GM12878 (cell line): ENCODE results near the gene SLC38A5. TPM values are rescaled to one million over a fixed set of nuclear protein-coding genes. Genes with fewer than 3 reads are reported as not detected.

Experiments
- ATAC-seq: fragments of 200-7000 bp; cut with Tn5 transposase; 3 replicates; pipeline ENCODE4 v1.9.1; 2020; ENCODE audit warnings: mild to moderate bottlenecking, moderate library complexity
- BruUV-seq: library from RNA; stranded (reverse); fragments of 400-500 nt; replicated peaks from 2 replicates; lab custom pipeline; 2021; lab: Mats Ljungman, UMichigan
- CTCF ChIA-PET: fragments of 300-600 bp; sonication (Branson Sonifier 250); formaldehyde crosslinking; extraction: SDS; loops from one replicate; lab custom pipeline; 2021; ENCODE audit warnings: inconsistent platforms; lab: Yijun Ruan, JAX
- POLR2A ChIA-PET: fragments of 350-600 bp; formaldehyde crosslinking; extraction: SDS; loops from one replicate; lab custom pipeline; 2021; ENCODE audit warnings: inconsistent platforms; lab: Charles Lee
- RAD21 ChIA-PET: fragments of 300-600 bp; sonication (Branson Sonifier 250); formaldehyde crosslinking; loops from one replicate; lab custom pipeline; 2023; ENCODE audit warnings: antibody characterized with exemption; ENCODE audit not compliant: unreplicated experiment; lab: Charles Lee
- SMC1A ChIA-PET: fragments of 300-600 bp; sonication (Branson Sonifier 250); formaldehyde crosslinking; loops from one replicate; lab custom pipeline; 2023; ENCODE audit not compliant: unreplicated experiment, uncharacterized antibody; lab: Charles Lee
- DNase-seq: peaks from one replicate; pipeline ENCODE4 v3.0.0-alpha.2; 2011; ENCODE audit warnings: low read depth, low spot score
- FAIRE-seq: peaks from 3 replicates; lab custom pipeline; 2011; peaks lifted over from hg19 to GRCh38; lab: Jason Lieb, UNC
- H2AFZ ChIP-seq: 2 replicates; pipeline ENCODE4 v1.6.0; 2011; ENCODE audit warnings: low read depth, low read length, control low read depth; ENCODE audit not compliant: control insufficient read depth
- H3K27ac ChIP-seq: 2 replicates; pipeline ENCODE4 v1.5.1; 2011; ENCODE audit warnings: control low read depth; ENCODE audit not compliant: control insufficient read depth, insufficient read depth
- H3K27me3 ChIP-seq, 2 experiments: replicated peaks in 1 of 2; 2 replicates each; pipeline versions ENCODE4 v1.6.0 to v1.6.1; 2011; ENCODE audit warnings: low read length in 1 of 2; ENCODE audit not compliant: control insufficient read depth in 2 of 2, insufficient read depth in 2 of 2
- H3K36me3 ChIP-seq, 2 experiments: 2 replicates each; pipeline ENCODE4 v1.5.1; 2011; ENCODE audit warnings: low read length in 1 of 2; ENCODE audit not compliant: control insufficient read depth in 2 of 2, insufficient read depth in 2 of 2
- H3K4me1 ChIP-seq: 2 replicates; pipeline ENCODE4 v1.6.1; 2011; ENCODE audit warnings: mild to moderate bottlenecking, low read length, moderate library complexity, mixed read lengths; ENCODE audit not compliant: control insufficient read depth, insufficient read depth
- H3K4me2 ChIP-seq: 2 replicates; pipeline ENCODE4 v1.6.0; 2011; ENCODE audit warnings: control low read depth; ENCODE audit not compliant: control insufficient read depth, insufficient read depth
- H3K4me3 ChIP-seq: fragments of 200-600 bp; sonication (generic); 2 replicates; pipeline ENCODE4 v1.5.1; 2016
- H3K79me2 ChIP-seq: 2 replicates; pipeline ENCODE4 v1.6.0; 2011; ENCODE audit warnings: low read length; ENCODE audit not compliant: control insufficient read depth, insufficient read depth
- H3K9ac ChIP-seq: 2 replicates; pipeline ENCODE4 v1.8.0; 2011; ENCODE audit warnings: low read length, control low read depth, mixed read lengths; ENCODE audit not compliant: control insufficient read depth, insufficient read depth
- H3K9me3 ChIP-seq: replicated peaks from 3 replicates; pipeline ENCODE4 v1.5.1; 2011; ENCODE audit warnings: mild to moderate bottlenecking, low read length; ENCODE audit not compliant: control insufficient read depth, insufficient read depth
- H4K20me1 ChIP-seq: 2 replicates; pipeline ENCODE4 v1.6.0; 2011; ENCODE audit not compliant: control insufficient read depth, insufficient read depth
- CTCF ChIP-seq, 3 experiments: IDR thresholded peaks in 2 of 3; conservative IDR thresholded peaks in 1 of 3; 2 replicates each; pipeline ENCODE4 v1.5.1; 2011; ENCODE audit warnings: low read depth in 3 of 3, low read length in 3 of 3, mild to moderate bottlenecking in 3 of 3, control low read depth in 2 of 3, moderate library complexity in 2 of 3, inconsistent platforms in 1 of 3, mixed read lengths in 1 of 3; ENCODE audit not compliant: control insufficient read depth in 2 of 3, insufficient read depth in 1 of 3; ENCODE audit errors: extremely low read depth in 1 of 3
- EGR1 ChIP-seq, 2 experiments: IDR thresholded peaks; 1 replicate in 1 of 2; 2 replicates in 1 of 2; pipeline ENCODE4 v1.6.1; 2011 to 2012; ENCODE audit warnings: low read depth in 2 of 2, low read length in 2 of 2, borderline replicate concordance in 1 of 2, mild to moderate bottlenecking in 1 of 2, moderate library complexity in 1 of 2
- NRF1 ChIP-seq: conservative IDR thresholded peaks from 2 replicates; pipeline ENCODE4 v1.6.1; 2011; ENCODE audit warnings: mild to moderate bottlenecking, low read depth, low read length, improper control_type of control experiment
- RAD51 ChIP-seq: fragments of 450-650 bp; IDR thresholded peaks from 2 replicates; pipeline ENCODE4 v1.6.1; 2016; ENCODE audit warnings: moderate library complexity, mild to moderate bottlenecking, inconsistent platforms
- SIN3A ChIP-seq: IDR thresholded peaks from 2 replicates; pipeline ENCODE4 v1.6.1; 2012; ENCODE audit warnings: low read depth, low read length, improper control_type of control experiment
- WGBS: methylation state at CpG from one replicate; pipeline ENCODE4 v1.1.6; 2016; ENCODE audit warnings: low lambda C conversion rate; ENCODE audit not compliant: insufficient replicate concordance, insufficient coverage; ENCODE audit errors: missing lambda C conversion rate; 5-methylcytosine and 5-hydroxymethylcytosine counted together
- in situ Hi-C: fragments of 300-500 bp; cut with MboI; formaldehyde crosslinking; loops from 9 replicates; pipeline ENCODE4 v1.14.3; 2018; ENCODE audit warnings: mixed read lengths
- intact Hi-C: fragments of 100-400 bp; cut with micrococcal nuclease; formaldehyde crosslinking; loops from one replicate; pipeline ENCODE4 v1.14.2; 2022; ENCODE audit not compliant: unreplicated experiment
- polyA plus RNA-seq, 11 experiments: library from polyadenylated mRNA; depleted of rRNA in 4 of 11; unstranded in 6 of 11; stranded (reverse) in 5 of 11; fragments of >200 nt; fragmentation: Nextera tagmentation in 4 of 11; fragmentation: Illumina TruSeq in 1 of 11; extraction: Ambion mirVana in 4 of 11; extraction: Trizol in 1 of 11; gene quantifications; 1 replicate in 1 of 11; 2 replicates in 10 of 11; pipeline versions ENCODE4 v1.2.1 to v1.2.3, GENCODE V29; 2011 to 2016; ENCODE audit warnings: inconsistent platforms in 2 of 11, missing spikeins in 2 of 11, low read depth in 1 of 11
- total RNA-seq, 4 experiments: library from RNA; depleted of rRNA in 3 of 4; stranded (reverse); fragments of >200 nt in 3 of 4; fragmentation: Illumina TruSeq in 1 of 4; extraction: Trizol in 1 of 4; gene quantifications; 2 replicates each; pipeline versions ENCODE4 v1.2.1 to v1.2.3, GENCODE V29; 2013 to 2021
- TF ChIP-seq, protein P1 (sequence below): IDR thresholded peaks from 2 replicates; pipeline ENCODE4 v1.6.1; 2012; ENCODE audit warnings: low read depth, low read length, improper control_type of control experiment

SLC38A5 gene
- total and polyA plus RNA-seq, 10 of the 15 experiments (the other 5 are each of a cell fraction or from before 2014, with no cell fraction given) = 4.2 to 108 (median 70.6) TPM

- RAD21 ChIA-PET = no interaction called here
- FAIRE-seq = no peak
- 0 out of 2 replicates have a peak overlapping the region, but pooled peaks have one; percentile 17 for H3K4me2 ChIP-seq
These were observed 3.4 kb downstream of the SLC38A5 start for GRCh38 chrX:48466696-48467095.

More at GRCh38 chrX:48466696-48467095, 3.4 kb downstream of the SLC38A5 start:
- no peaks in the 10 kb centered on the region for H3K9me3 ChIP-seq
- peaks cover 23% of the 10 kb centered on the region for H3K79me2 ChIP-seq
- DNase-seq (no peak), ATAC-seq (peak; percentile 15; the same call in 1 of the 3 replicates)
- H4K20me1 ChIP-seq = no peaks in the 10 kb centered on the region
- no peak overlapping the region for H3K9ac ChIP-seq
- intact Hi-C loops (loop anchor here (10.0 kb wide), 1 partner anchor 382 kb away; no protein-coding TSS in a partner anchor), in situ Hi-C loops (no loop called here)
- peaks cover 6% of the 10 kb centered on the region for H3K4me1 ChIP-seq
- 71% methylated on average over 10 of the region's 10 CpGs for WGBS
- POLR2A ChIA-PET = interaction anchor here (0.9 to 1.6 kb wide), 2 partner anchors 83 to 217 kb away, joined by 3 to 4 read pairs; partner anchors contain the start of gene WAS
- CTCF ChIA-PET = interaction anchor here (2.0 kb wide), 1 partner anchor 8 kb away, joined by 4 read pairs; no protein-coding TSS in a partner anchor
- no TSS peak for BruUV-seq
- peaks cover 0 to 3% of the 10 kb centered on the region in 2 experiments; a peak in 1 of 4 replicates for H3K36me3 ChIP-seq
- no peak overlapping the region for H2AFZ ChIP-seq
- peak overlapping the region; percentile 76; the same call in 1 of the 2 replicates for H3K4me3 ChIP-seq
- SMC1A ChIA-PET = no interaction called here
- no peak overlapping the region for H3K27ac ChIP-seq
- TF ChIP-seq CTCF (IDR thresholded peaks at IDR 0.05 in 2 of 3, conservative IDR thresholded peaks at IDR 0.05 in 1 of 3; ENCODE audit: control insufficient read depth in 2 of 3, extremely low read depth in 1 of 3, insufficient read depth in 1 of 3, low read depth in 3 of 3, low read length in 3 of 3) (peak in 2 of 3 experiments; percentile 31 to 48; a peak in 2 of 6 replicates), RAD51 (no peak), SIN3A (no peak), NRF1 (no peak), EGR1 (IDR thresholded peaks at IDR 0.05; ENCODE audit: borderline replicate concordance in 1 of 2, low read depth in 2 of 2, low read length in 2 of 2) (no peak)
- TF ChIP-seq, protein P1, sequence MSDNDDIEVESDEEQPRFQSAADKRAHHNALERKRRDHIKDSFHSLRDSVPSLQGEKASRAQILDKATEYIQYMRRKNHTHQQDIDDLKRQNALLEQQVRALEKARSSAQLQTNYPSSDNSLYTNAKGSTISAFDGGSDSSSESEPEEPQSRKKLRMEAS = no peak
- H3K27me3 ChIP-seq = no peaks in the 10 kb centered on the region
